WTC11 (cell line): ENCODE measurements around the gene ADAP1. TPM values are rescaled to one million over a fixed set of nuclear protein-coding genes. Genes with fewer than 3 reads are reported as not detected.

Experiments
- ATAC-seq: fragments of 200-7000 bp; cut with Tn5 transposase; 2 replicates; pipeline ENCODE4 v1.10.0; 2021; ENCODE audit warnings: mild to moderate bottlenecking, moderate library complexity
- CTCF ChIA-PET: fragments of 300-600 bp; sonication (Branson Sonifier 250); formaldehyde crosslinking; loops from one replicate; lab custom pipeline; 2021; ENCODE audit warnings: antibody characterized with exemption; lab: Charles Lee
- POLR2A ChIA-PET: fragments of 350-600 bp; sonication (Branson Sonifier 250); formaldehyde crosslinking; loops from one replicate; lab custom pipeline; 2021; ENCODE audit warnings: antibody characterized with exemption; lab: Charles Lee
- DNase-seq: peaks from one replicate; pipeline ENCODE4 v3.0.0; 2021; ENCODE audit warnings: low spot score
- H3K27ac Mint-ChIP-seq: 2 replicates; pipeline ENCODE4 v1.8.0; 2021; ENCODE audit warnings: mixed read lengths
- H3K27me3 Mint-ChIP-seq: 2 replicates; pipeline ENCODE4 v1.8.0; 2021; ENCODE audit warnings: low read depth, mild to moderate bottlenecking, moderate library complexity, mixed read lengths
- H3K36me3 Mint-ChIP-seq: 2 replicates; pipeline ENCODE4 v1.8.0; 2021; ENCODE audit warnings: mixed read lengths
- H3K4me1 Mint-ChIP-seq: 2 replicates; pipeline ENCODE4 v1.8.0; 2022; ENCODE audit warnings: mixed read lengths
- H3K4me3 Mint-ChIP-seq: 2 replicates; pipeline ENCODE4 v1.8.0; 2021; ENCODE audit warnings: mild to moderate bottlenecking, moderate library complexity, mixed read lengths
- H3K9me3 Mint-ChIP-seq: 2 replicates; pipeline ENCODE4 v1.8.0; 2021; ENCODE audit warnings: mixed read lengths
- ETV6 ChIP-seq: sonication (generic); formaldehyde crosslinking; IDR thresholded peaks from 2 replicates; pipeline ENCODE4 v1.8.1; 2022; ENCODE audit warnings: mild to moderate bottlenecking, missing genetic modification reagents
- GTF2I ChIP-seq: fragments of 250-450 bp; sonication (Bioruptor Pico); conservative IDR thresholded peaks from 2 replicates; pipeline ENCODE4 v1.4.0; 2021; ENCODE audit warnings: mild to moderate bottlenecking
- NFE2L1 ChIP-seq: sonication (generic); formaldehyde crosslinking; IDR thresholded peaks from 2 replicates; pipeline ENCODE4 v1.8.1; 2023; ENCODE audit warnings: missing genetic modification reagents
- NR3C1 ChIP-seq: sonication (generic); formaldehyde crosslinking; conservative IDR thresholded peaks from 2 replicates; pipeline ENCODE4 v1.8.1; 2023; ENCODE audit warnings: low read depth, mild to moderate bottlenecking, missing genetic modification reagents
- ZNF219 ChIP-seq: sonication (generic); formaldehyde crosslinking; IDR thresholded peaks from 2 replicates; pipeline ENCODE4 v1.8.0; 2023; ENCODE audit warnings: missing genetic modification reagents, mild to moderate bottlenecking, borderline replicate concordance
- ZNF396 ChIP-seq: fragments of 250-450 bp; sonication (Bioruptor Pico); IDR thresholded peaks from 2 replicates; pipeline ENCODE4 v1.8.0; 2021; ENCODE audit warnings: mild to moderate bottlenecking, moderate library complexity, borderline replicate concordance
- total RNA-seq: library from RNA; stranded (reverse); gene quantifications from 3 replicates; pipeline ENCODE4 v1.2.3, GENCODE V29; 2021
- TF ChIP-seq, protein P1 (sequence below): sonication (generic); formaldehyde crosslinking; IDR thresholded peaks from 2 replicates; pipeline ENCODE4 v1.8.1; 2022; ENCODE audit warnings: mild to moderate bottlenecking, missing genetic modification reagents, moderate library complexity, borderline replicate concordance

ADAP1 gene
- total RNA-seq, 1 experiment from 2014 or later, result 4.3 TPM

DNA sequence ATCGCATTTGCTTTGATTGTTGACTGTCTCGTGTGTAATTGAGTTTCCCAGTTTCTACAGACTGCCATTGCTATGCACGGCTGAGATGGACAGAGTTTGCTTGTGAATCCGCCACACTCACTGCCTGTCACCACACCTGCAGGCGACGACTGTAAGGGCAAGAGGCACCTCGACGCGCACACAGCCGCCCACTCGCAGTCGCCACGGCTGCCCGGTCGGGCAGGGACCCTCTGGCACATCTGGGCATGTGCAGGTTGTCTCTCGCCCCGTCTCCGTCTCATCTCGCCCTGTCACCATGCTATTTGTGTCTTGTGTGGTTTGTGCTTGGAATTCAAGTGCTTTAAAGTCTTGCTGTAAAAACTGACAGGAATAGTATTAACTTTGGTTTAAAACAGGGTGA, 104.7 kb downstream of the ADAP1 start:
- Mint-ChIP-seq H3K36me3 (peaks cover 73% of the 10 kb centered on the region), H3K9me3 (no peaks in the 10 kb centered on the region), H3K4me3 (no peak overlapping the region), H3K4me1 (no peaks in the 10 kb centered on the region)
- POLR2A ChIA-PET, result no interaction called here
- CTCF ChIA-PET, result interaction anchor here (2.0 kb wide), 1 partner anchor 63 kb away, joined by 5 read pairs; no protein-coding TSS in a partner anchor
- TF ChIP-seq ZNF219, result no peak
- TF ChIP-seq, protein P1, sequence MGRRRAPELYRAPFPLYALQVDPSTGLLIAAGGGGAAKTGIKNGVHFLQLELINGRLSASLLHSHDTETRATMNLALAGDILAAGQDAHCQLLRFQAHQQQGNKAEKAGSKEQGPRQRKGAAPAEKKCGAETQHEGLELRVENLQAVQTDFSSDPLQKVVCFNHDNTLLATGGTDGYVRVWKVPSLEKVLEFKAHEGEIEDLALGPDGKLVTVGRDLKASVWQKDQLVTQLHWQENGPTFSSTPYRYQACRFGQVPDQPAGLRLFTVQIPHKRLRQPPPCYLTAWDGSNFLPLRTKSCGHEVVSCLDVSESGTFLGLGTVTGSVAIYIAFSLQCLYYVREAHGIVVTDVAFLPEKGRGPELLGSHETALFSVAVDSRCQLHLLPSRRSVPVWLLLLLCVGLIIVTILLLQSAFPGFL (CRISPR knock-in tag), result no peak
- TF ChIP-seq, all 79 proteins: peak for 0
- DNase-seq (no peak), ATAC-seq (no peak)
- H3K27ac Mint-ChIP-seq, result no peak overlapping the region
- H3K27me3 Mint-ChIP-seq, result no peaks in the 10 kb centered on the region

DNA sequence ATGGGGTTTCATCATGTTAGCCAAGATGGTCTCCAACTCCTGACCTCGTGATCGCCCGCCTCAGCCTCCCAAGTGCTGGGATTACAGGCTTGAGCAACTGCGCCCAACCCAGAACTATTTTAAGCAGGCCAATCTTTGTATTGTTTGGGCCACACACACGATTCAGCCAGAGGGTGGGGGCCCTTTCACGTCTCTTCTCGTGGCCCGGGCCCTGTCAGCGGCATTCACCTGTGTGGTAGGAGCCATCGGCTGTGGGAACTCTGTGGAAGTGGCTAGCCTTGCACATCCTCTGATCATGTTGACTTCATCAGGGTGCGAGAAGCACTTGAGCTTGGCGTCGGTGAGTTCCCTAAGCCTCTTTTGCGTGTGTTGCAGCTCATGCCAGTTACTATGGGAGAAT, 105.3 kb downstream of the ADAP1 start:
- ATAC-seq (no peak), DNase-seq (no peak)
- Mint-ChIP-seq H3K27ac (no peak overlapping the region), H3K27me3 (no peaks in the 10 kb centered on the region), H3K9me3 (no peaks in the 10 kb centered on the region), H3K4me3 (no peak overlapping the region), H3K36me3 (peaks cover 74% of the 10 kb centered on the region), H3K4me1 (no peaks in the 10 kb centered on the region)
- POLR2A ChIA-PET, result no interaction called here
- CTCF ChIA-PET, result interaction anchor here (2.0 kb wide), 1 partner anchor 62 kb away, joined by 5 read pairs; no protein-coding TSS in a partner anchor
- no peak for TF ChIP-seq ZNF396 (CRISPR knock-in tag)
- TF ChIP-seq ETV6, result no peak
- no peak for TF ChIP-seq GTF2I
- TF ChIP-seq NR3C1, result no peak
- no peak for TF ChIP-seq NFE2L1

Other genes starting within 250 kb of the ADAP1 start
- 55.5 to 62.2 TPM (median 56.0 TPM) in 3 replicates for gene DNAAF5, start 228.0 kb downstream of the ADAP1 start, total RNA-seq
- gene PRKAR1B, start 227.4 kb downstream of the ADAP1 start, total RNA-seq, result 40.8 to 44.1 TPM (median 43.6 TPM) in 3 replicates
- gene SUN1, start 122.2 kb downstream of the ADAP1 start, total RNA-seq, result 149 to 158 TPM (median 156 TPM) in 3 replicates
- 73.0 to 82.0 TPM (median 73.4 TPM) in 3 replicates for gene GET4, start 78.1 kb downstream of the ADAP1 start, total RNA-seq
- 10.2 to 13.2 TPM (median 10.4 TPM) in 3 replicates for gene COX19, start 20.9 kb upstream of the ADAP1 start, total RNA-seq
- 0.48 TPM in 1 of 3 replicates, not detected in the others for gene CYP2W1, start 28.5 kb upstream of the ADAP1 start, total RNA-seq
- 0.87 to 1.1 TPM (median 0.92 TPM) in 3 replicates for gene GPR146, start 89.9 kb upstream of the ADAP1 start, total RNA-seq
- 0.28 to 0.87 TPM (median 0.41 TPM) in 3 replicates for gene GPER1, start 133.4 kb upstream of the ADAP1 start, total RNA-seq
- 14.5 to 16.1 TPM (median 15.3 TPM) in 3 replicates for gene ZFAND2A, start 205.5 kb upstream of the ADAP1 start, total RNA-seq